DND-41 (cell line): ENCODE data around the gene ATXN1L.

ENCODE experiments used
- CTCF ChIP-seq: IDR thresholded peaks from 2 replicates; pipeline ENCODE4 v1.5.1; 2012; ENCODE audit warnings: borderline replicate concordance, low read length, moderate library complexity, mild to moderate bottlenecking; ENCODE audit not compliant: poor library complexity, severe bottlenecking; ENCODE audit errors: extremely low read depth
- EZH2 ChIP-seq: IDR thresholded peaks from 3 replicates; pipeline ENCODE4 v1.6.1; 2012; ENCODE audit warnings: borderline replicate concordance, low read depth, mild to moderate bottlenecking, moderate library complexity, low read length, inconsistent platforms; ENCODE audit not compliant: severe bottlenecking

GRCh38 chr16:71843572-71843971, 2.2 kb upstream of the ATXN1L start:
- TF ChIP-seq CTCF (no peak), EZH2 (no peak)
